Activated naive CD4-positive, alpha-beta T cell treated with Interleukin-2 at 50 U/mL for 16 hours (primary cell): ENCODE results near the gene STK33.

Source experiments
- DNase-seq: peaks from one replicate; pipeline ENCODE4 v3.0.0-alpha.2; 2020

Gene STK33

DNA sequence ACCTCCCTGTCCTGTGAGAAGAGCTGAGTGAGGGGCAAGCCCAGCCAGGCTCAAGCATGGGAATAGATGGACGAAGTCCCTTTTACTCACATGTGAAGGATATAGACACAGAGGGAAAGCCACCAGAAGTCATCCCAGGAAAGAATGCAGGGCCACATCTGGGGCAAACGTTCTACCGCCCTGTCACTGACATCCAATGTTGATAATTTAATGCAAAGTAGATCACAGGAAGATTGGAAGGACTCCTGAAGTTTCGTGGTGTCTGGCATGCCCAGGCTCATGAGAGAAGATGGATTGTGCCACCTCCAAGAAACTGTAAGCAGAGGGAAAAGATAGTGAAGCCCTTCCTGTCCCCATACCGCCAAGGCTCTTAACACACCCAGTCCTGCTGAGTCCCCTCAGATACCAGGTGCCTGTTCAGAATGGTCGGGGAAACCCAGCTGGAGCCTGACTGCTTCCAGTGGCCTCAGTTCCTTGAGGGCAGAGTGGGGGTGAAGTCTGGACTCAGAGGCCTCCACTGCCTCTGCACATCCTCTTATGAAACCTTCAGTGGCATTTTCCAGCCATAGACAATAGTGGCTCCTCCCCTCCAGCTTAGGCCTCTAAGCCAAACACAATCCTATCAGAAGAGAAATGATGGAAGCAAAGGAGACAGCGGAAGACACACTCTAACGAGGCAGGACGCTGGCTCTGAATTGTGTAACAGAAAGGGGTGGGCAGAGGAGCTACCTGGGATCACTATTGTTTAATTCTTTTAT lies 7.5 kb upstream of the STK33 start:
- DNase-seq: no peak

DNA sequence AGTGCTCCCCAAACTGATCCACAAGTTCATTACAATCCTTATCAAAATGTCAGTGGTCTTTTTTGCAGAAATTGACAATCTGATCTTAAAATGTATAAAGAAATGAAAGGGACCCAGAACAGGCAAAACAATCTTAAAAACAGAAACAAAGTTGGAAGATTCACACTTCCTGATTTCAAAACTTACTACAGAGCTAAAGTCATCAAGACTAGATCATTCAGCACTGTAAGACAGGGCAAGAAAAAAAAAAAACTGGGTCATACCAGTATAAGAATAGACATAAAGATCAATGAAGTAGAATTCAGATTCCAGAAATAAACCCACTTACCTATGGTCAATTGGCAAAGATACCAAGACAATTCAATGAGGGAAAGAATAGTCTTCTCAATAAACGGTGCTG lies 4.5 kb upstream of the STK33 start:
- DNase-seq: no peak

GRCh38 chr11:8597182-8597581 lies 3.2 kb upstream of the STK33 start:
- no peak for DNase-seq

DNA sequence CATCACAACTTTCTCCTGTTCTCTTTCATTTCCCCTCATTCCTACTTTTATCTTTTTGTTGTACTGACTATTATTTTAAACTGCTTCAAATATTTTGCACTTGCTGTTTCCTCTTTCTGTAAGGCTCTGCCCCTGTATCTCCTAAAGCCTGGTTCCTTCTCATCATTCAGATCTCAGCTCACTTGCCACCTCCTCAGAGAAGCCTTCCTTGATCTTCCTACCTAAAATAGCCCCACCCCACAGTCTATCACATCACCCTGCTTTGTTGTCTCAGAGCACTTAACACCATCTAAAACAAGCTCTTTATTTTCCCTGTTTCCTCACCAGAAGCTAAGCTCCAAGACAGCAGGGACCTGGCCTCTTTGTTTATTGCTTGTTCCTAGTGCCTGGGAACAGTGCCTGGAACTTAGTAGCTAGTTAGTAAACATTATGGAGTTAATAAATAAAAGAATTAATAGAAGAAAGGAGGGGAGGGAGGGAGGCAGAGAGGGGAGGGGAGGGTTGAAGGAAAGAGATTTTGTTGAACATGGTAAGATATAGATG lies 2.5 kb upstream of the STK33 start:
- no peak for DNase-seq

DNA sequence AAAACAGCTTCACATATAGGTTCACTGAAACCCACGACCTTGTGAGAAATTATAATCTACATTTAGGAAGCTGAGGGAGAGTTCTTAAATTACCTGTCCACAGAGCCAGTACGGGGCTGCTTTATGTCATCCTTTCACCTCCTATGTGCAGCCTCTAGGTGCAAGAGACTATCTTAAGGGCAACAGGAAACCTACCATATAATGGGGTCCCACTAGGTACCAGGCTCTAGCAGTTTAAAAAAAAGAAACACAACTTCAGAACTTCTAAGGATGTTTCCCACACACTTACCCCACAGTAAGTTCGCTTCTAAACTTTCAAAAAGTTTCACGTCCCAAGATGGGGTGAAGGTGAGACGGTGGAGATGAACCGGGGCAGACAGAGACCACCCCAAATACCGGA lies 573 bp downstream of the STK33 start:
- DNase-seq: no peak

DNA sequence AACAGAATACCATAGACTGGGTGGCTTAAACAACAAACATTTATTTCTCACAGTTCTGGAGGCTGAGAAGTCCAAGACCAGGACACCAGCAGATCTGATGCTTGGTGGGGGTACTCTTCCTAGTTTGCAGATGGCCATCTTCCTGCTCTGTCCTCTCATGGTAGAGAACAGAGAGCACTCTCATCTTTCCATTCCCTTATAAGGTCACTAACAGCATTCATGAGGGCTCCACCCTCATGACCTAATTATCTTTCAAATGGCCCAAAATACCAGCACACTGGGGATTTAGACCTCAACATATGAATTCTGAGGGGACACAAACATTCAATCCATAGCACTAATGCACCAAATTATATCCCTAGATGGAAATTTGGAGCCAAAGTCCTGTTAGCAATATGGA lies 6.1 kb downstream of the STK33 start:
- DNase-seq: no peak

DNA sequence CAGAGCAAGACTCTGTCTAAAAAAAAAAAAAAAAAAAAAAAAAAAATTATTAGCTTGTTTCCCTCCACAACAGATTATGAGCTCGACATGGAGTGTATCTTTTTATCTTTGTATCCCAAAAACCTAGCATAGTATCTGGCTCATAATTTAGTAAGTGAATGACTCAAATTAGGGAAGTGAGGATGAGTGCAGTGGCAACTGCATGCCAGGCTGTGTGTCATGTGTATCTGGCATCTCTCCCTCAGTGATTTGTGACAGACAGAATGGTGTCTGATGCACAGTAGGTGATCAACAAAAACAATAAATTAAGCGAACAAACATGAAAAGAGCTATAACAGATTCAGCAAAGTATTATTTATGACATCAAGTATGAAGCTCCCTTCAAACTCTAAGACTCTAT lies 7.2 kb downstream of the STK33 start:
- no peak for DNase-seq

GRCh38 chr11:8586184-8586583 lies 7.8 kb downstream of the STK33 start:
- DNase-seq: no peak

DNA sequence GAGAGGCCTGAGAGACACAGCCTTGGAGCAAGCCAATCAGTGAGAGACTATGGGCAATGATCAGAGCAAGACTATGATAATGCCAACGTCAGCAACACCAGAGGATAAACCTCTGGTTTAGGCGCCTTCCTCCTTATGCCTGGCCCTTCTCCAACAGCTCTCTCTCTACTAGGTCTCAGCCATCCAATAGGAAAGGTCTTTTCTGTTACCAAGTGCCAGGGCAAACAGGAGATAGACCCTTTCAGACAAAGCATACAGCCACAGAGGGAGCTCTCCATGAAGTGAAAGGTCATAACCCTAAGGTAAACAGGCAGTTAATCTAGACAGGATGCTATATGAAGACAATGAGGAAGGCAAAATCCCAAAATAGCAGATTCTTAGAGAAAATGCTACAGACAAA lies 9.5 kb downstream of the STK33 start:
- DNase-seq: no peak

DNA sequence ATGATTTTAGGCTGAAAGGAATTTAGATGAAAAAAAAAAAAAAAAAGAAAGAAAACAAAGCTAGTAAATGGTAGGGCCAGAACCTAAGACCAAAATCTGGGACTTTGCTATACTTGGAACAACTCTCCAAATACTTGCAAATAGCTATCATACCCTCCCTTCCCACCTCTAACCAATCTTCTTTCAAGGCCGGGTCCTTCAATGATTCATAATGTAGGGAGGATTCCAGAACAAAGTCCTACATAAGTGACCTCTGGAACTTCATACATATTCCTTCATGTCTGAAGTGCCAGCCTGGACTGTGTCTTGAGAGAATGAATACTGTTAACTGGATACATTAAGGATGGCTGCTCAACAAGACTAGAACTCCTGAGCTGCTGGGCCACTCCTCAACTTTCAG lies 9.9 kb downstream of the STK33 start:
- DNase-seq: no peak

DNA sequence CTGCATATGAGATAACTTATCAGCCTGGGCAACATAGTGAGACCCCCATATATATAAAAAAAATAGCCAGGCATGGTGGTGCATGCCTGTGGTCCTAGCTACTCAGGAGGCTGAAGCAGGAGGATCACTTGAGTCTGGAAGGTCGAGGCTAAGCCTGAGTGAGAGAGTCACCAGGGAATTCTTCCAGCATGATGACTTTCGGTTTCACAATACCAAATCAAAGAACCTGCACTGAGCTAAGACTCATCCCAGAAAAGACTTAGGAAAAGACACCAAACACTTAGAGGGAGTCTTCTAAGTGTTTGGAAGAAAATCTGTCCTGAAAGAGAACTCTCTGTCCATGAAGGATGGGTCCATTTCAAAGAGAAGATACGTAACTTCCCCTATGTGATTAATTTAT lies 12.7 kb downstream of the STK33 start:
- DNase-seq: no peak

DNA sequence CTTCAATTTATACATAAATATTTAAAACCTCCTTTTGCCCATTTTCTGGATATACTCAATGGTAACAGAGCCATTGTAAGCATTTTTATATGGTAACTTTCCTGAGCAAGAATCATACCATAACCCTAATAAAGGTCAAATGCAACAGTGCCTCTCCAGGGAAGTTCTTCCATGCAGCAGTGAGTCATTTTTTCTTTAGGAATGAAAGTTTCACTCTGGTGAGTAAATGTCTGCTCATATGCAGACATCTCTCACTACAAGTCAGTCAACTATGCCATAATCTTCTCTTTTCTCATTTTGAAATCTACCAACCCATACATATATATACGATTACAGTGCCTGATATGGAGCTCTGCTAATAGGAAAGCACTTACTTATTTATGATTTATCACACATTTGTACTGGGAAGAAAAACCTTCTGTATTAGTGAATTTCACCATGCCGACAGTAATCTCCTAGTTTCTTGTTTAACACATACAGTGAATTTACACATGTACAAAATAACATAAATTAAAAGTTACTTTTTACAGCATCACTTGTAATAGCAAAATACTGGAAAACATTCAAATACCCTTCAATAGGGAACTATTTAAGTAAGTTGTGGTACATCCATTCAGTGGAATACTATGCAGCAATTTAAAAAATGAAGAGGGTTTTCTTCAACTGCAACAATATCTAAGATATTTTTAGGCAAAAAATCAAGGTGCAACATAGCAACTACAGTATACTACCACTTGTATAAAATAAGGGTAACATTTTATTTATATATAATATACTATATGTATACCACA lies 16.0 kb downstream of the STK33 start:
- DNase-seq: no peak

- no peak for DNase-seq
Observed at GRCh38 chr11:8574798-8575197, 19.2 kb downstream of the STK33 start.

DNA sequence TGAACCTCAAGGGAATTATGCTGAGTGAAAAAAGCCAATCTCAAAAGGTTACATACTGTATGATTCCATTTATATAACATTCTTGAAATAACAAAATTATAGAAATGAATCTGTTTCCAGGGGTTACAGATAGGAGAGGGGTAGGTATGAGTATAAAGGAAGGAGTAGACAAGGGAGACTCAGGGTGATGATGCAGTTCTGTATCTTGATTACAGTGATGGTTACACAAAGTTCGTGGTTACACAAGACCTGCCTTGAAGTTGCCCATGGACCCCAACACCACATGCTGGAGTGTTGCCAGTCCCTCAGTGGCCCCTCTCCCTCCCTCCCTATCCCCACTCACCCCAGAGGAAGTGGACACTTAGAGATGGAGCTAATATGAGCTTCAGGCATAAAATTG lies 20.3 kb downstream of the STK33 start:
- DNase-seq: no peak

DNA sequence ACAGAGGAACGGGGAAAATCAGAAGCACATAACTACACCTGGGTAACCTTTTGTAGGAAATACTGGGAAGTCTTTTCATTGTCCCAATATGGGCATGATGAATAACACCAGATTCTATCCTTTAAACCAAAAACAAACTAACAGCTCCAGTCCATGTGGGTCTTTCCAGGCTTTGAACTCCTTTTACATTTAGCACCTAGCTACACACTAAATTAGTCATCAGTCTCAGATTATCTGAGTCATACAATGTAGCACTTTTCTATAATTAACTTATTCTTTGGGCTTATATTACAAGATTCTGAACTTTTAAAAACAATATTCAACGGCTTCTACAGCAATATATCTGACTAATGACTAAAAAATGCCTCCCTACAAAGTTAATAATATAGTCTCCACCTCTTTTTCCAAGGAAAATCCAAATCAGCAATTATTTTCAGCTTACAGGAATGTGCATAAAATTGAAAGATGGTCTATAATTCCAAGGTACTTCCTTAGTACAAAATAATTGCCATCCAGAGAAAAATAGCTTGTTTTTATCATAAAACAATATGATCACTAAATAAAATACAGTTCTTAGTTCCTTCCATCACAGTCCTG lies 26.3 kb downstream of the STK33 start:
- no peak for DNase-seq

- no peak for DNase-seq
Observed at GRCh38 chr11:8566613-8567210, 27.3 kb downstream of the STK33 start.

DNA sequence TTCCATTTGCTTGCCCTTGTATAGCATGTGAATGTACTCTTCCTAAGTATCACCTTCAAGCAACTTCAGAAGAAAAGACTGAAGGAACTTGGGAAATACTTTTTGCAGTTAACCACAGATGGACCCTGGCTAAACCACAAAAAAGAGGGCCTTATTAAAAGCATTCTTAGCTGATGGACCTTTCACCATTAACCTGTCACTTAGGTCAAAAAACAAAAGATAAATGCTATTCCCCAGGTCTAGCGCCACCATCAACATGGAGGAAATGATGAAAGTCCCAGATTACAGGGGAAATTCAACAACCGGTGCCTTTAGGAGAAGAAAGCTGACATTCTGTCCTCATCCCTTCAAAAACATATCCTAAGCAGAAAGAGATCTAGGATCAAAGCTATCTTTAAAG lies 29.5 kb downstream of the STK33 start:
- no peak for DNase-seq

DNA sequence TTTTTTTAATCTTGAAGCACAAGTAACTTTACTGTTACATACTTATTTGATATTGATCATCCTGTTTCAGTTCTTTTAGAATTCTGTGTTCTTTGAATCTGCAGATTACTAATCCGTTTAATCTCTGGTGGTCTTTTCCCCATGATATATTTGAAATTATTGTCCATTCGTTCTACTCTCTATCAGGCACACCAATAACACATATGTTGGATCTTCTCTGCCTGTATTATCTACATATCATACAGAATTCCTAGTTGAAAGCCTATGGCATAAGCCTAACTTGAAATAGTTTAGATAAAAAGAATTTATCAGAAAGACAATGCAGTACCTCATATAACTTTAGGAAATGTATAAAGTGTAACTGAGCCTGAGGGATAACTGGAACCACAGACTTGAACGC lies 32.6 kb downstream of the STK33 start:
- no peak for DNase-seq

DNA sequence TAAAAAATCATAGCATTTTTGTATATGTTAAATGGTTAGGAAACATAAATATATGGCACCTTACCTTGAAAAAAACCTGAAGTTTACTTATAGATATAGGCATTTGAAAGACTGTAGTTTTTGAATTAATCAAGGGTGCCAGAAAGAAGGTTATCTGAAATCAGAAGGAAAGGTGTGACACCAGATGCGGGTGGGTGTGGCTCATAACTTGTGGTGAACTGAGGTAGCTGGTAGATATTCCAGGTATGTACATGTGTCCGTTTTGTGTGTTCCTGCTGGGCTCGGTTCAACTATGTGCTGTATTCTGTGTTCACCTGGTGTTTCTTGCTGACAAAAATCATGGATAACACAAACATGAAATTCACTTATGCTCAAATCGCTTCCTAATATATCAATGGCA lies 35.6 kb downstream of the STK33 start:
- no peak for DNase-seq

GRCh38 chr11:8545698-8546366 lies 48.2 kb downstream of the STK33 start:
- DNase-seq: no peak

DNA sequence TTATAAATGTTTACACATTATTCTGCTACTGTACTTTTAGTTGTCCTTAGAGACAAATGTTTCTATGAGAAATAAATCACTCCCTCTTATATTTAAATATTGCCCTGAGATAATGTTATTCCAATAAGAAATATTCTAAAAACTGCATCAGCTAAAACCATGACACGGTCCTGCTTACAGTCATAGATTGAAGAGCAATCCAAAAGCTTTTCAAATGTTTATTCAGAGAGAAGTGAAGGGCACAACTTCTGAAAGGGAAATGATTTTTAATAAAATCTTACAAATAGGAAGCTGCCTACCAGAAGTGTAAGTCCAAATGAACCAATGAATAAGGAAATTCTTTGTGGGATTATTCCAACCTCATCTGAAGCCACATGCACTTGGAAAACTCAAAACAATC lies 49.2 kb downstream of the STK33 start:
- no peak for DNase-seq

- no peak for DNase-seq
Observed at GRCh38 chr11:8543278-8543677, 50.8 kb downstream of the STK33 start.

- no peak for DNase-seq
Observed at GRCh38 chr11:8541448-8541847, 52.6 kb downstream of the STK33 start.
